GM23248 (cell line): Measurements from ENCODE around the gene POU3F2. TPM values are rescaled to one million over a fixed set of nuclear protein-coding genes. Genes with fewer than 3 reads are reported as not detected.

ENCODE experiments used
- DNase-seq: peaks from one replicate; pipeline ENCODE4 v3.0.0-alpha.2; 2015
- H2AFZ ChIP-seq: fragments of 200-600 bp; sonication (generic); 2 replicates; pipeline ENCODE4 v1.6.1; 2016; ENCODE audit warnings: antibody characterized with exemption
- H3F3A ChIP-seq: fragments of 200-600 bp; sonication (generic); 2 replicates; pipeline ENCODE4 v1.6.1; 2016; ENCODE audit warnings: mild to moderate bottlenecking, antibody characterized with exemption, mixed run types; ENCODE audit not compliant: insufficient read depth
- H3K27ac ChIP-seq: fragments of 200-600 bp; sonication (generic); 2 replicates; pipeline ENCODE4 v1.5.1; 2016; ENCODE audit warnings: mild to moderate bottlenecking
- H3K27me3 ChIP-seq: fragments of 200-600 bp; sonication (generic); replicated peaks from 2 replicates; pipeline ENCODE4 v1.6.1; 2016; ENCODE audit warnings: mild to moderate bottlenecking; ENCODE audit not compliant: insufficient read depth
- H3K36me3 ChIP-seq: fragments of 200-600 bp; sonication (generic); 2 replicates; pipeline ENCODE4 v1.6.1; 2016; ENCODE audit warnings: low read depth, mild to moderate bottlenecking
- H3K4me1 ChIP-seq: fragments of 200-600 bp; sonication (generic); 2 replicates; pipeline ENCODE4 v1.6.1; 2016; ENCODE audit warnings: mild to moderate bottlenecking; ENCODE audit not compliant: insufficient read depth
- H3K4me2 ChIP-seq: fragments of 200-600 bp; sonication (generic); one replicate; pipeline ENCODE4 v1.6.1; 2016; ENCODE audit warnings: mild to moderate bottlenecking; ENCODE audit not compliant: unreplicated experiment
- H3K4me3 ChIP-seq: fragments of 200-600 bp; sonication (generic); 2 replicates; pipeline ENCODE4 v1.5.1; 2016; ENCODE audit warnings: mild to moderate bottlenecking
- H3K79me2 ChIP-seq: fragments of 200-600 bp; sonication (generic); 2 replicates; pipeline ENCODE4 v1.6.1; 2016; ENCODE audit warnings: mild to moderate bottlenecking; ENCODE audit not compliant: insufficient read depth
- H3K9ac ChIP-seq: fragments of 200-600 bp; sonication (generic); 2 replicates; pipeline ENCODE4 v1.6.1; 2016; ENCODE audit warnings: mild to moderate bottlenecking
- H3K9me2 ChIP-seq: fragments of 200-600 bp; sonication (generic); 2 replicates; pipeline ENCODE4 v1.6.1; 2016; ENCODE audit warnings: mixed run types, mild to moderate bottlenecking, moderate library complexity; ENCODE audit not compliant: insufficient read depth
- H3K9me3 ChIP-seq: fragments of 200-600 bp; sonication (generic); one replicate; pipeline ENCODE4 v1.6.1; 2017; ENCODE audit warnings: low read depth
- H4K20me1 ChIP-seq: fragments of 200-600 bp; sonication (generic); 2 replicates; pipeline ENCODE4 v1.6.0; 2016; ENCODE audit not compliant: insufficient read depth
- EZH2 ChIP-seq: fragments of 200-600 bp; sonication (generic); IDR thresholded peaks from 2 replicates; pipeline ENCODE4 v1.6.1; 2018; ENCODE audit warnings: antibody characterized with exemption, mild to moderate bottlenecking; ENCODE audit not compliant: insufficient read depth, poor library complexity, severe bottlenecking
- EZH2phosphoT487 ChIP-seq: fragments of 200-600 bp; sonication (generic); IDR thresholded peaks from 2 replicates; pipeline ENCODE4 v1.6.1; 2018; ENCODE audit warnings: antibody characterized with exemption, moderate library complexity, mild to moderate bottlenecking, low read depth; ENCODE audit not compliant: insufficient read depth
- WGBS, 2 experiments: methylation state at CpG; one replicate each; pipeline ENCODE4 v1.1.6; 2015 to 2017; ENCODE audit warnings: low lambda C conversion rate in 2 of 2, low coverage in 1 of 2; ENCODE audit errors: missing lambda C conversion rate in 2 of 2; 5-methylcytosine and 5-hydroxymethylcytosine counted together
- in situ Hi-C: fragments of 300-500 bp; cut with MboI; formaldehyde crosslinking; loops from 2 replicates; pipeline ENCODE4 v1.15.0; 2020
- polyA plus RNA-seq: library from polyadenylated mRNA; unstranded; fragments of >200 nt; fragmentation: Nextera tagmentation; extraction: Ambion mirVana; gene quantifications from 2 replicates; pipeline ENCODE4 v1.2.1, GENCODE V29; 2016
- total RNA-seq: library from RNA; depleted of rRNA; stranded (reverse); fragments of >200 nt; shearing (Covaris generic); gene quantifications from 2 replicates; pipeline ENCODE4 v1.2.3, GENCODE V29; 2014

Gene POU3F2
- total and polyA plus RNA-seq, 2 experiments from 2014 or later = 0.05 TPM; not detected in 1

- no peak for TF ChIP-seq EZH2phosphoT487
- TF ChIP-seq EZH2 = no peak
- H3F3A ChIP-seq = no peaks in the 10 kb centered on the region
- H3K27ac ChIP-seq = no peak overlapping the region
- H3K36me3 ChIP-seq = no peaks in the 10 kb centered on the region
- no peaks in the 10 kb centered on the region for H4K20me1 ChIP-seq
- no peak for DNase-seq
- no peak overlapping the region for H3K9ac ChIP-seq
- in situ Hi-C loops = no loop called here
- no peak overlapping the region for H2AFZ ChIP-seq
- no peaks in the 10 kb centered on the region for H3K79me2 ChIP-seq
- H3K4me3 ChIP-seq = no peak overlapping the region
- H3K9me3 ChIP-seq = no peaks in the 10 kb centered on the region
- H3K4me1 ChIP-seq = no peaks in the 10 kb centered on the region
- H3K27me3 ChIP-seq = peaks cover 6% of the 10 kb centered on the region
- H3K4me2 ChIP-seq = no peak overlapping the region
- no peaks in the 10 kb centered on the region for H3K9me2 ChIP-seq
Observed at GRCh38 chr6:98816799-98817198, 17.6 kb upstream of the POU3F2 start.

DNA sequence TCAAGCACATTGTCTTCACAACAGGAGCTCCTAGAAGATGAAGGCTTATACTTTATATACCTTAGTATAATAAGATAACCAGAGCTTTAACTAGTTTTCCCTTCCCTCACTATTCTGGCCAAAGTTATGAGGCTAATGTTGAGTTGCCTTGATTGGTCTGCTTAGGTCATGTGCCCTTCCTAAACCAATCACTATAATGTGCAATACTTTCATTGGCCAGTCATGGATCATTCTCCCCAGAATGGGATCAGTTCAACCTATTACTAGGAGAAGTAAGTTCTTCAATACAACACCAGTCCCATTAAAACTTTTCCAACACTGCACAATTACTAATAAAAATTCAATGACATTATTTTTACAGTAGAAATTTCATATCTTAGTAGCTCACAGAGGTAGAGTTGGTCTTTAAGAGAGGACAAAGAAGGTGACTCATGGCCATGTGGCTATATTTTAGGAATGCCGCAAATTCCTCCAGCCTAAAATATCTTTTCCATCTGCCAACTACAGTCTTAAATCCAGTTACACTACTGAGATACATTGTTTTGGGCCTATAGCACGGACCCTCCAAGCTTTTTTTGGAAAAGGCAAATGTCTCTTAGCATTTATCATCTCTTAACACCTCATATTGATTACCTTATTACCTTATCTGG lies 12.5 kb upstream of the POU3F2 start:
- H2AFZ ChIP-seq = no peak overlapping the region
- H4K20me1 ChIP-seq = no peaks in the 10 kb centered on the region
- no peak overlapping the region for H3K9ac ChIP-seq
- TF ChIP-seq EZH2 (no peak), EZH2phosphoT487 (no peak)
- no peak overlapping the region for H3K4me3 ChIP-seq
- H3K9me2 ChIP-seq = no peaks in the 10 kb centered on the region
- H3K27me3 ChIP-seq = peaks cover 54% of the 10 kb centered on the region
- DNase-seq = no peak
- H3K27ac ChIP-seq = no peak overlapping the region
- H3K9me3 ChIP-seq = no peaks in the 10 kb centered on the region
- no peaks in the 10 kb centered on the region for H3K36me3 ChIP-seq
- H3K79me2 ChIP-seq = no peaks in the 10 kb centered on the region
- H3K4me1 ChIP-seq = no peaks in the 10 kb centered on the region
- WGBS, 2 experiments = 63 to 71% methylated on average over 2 of the region's 2 CpGs
- no peak overlapping the region for H3K4me2 ChIP-seq
- no peaks in the 10 kb centered on the region for H3F3A ChIP-seq
- in situ Hi-C loops = no loop called here

- TF ChIP-seq EZH2 (peak; percentile 52), EZH2phosphoT487 (no peak)
- Histone ChIP-seq H3K9ac (no peak overlapping the region), H3F3A (no peaks in the 10 kb centered on the region), H3K4me2 (no peak overlapping the region), H3K9me3 (no peaks in the 10 kb centered on the region), H2AFZ (no peak overlapping the region), H3K4me1 (no peaks in the 10 kb centered on the region), H3K36me3 (no peaks in the 10 kb centered on the region), H3K79me2 (no peaks in the 10 kb centered on the region), H3K4me3 (no peak overlapping the region), H3K27ac (no peak overlapping the region), H3K27me3 (peaks cover 70% of the 10 kb centered on the region), H3K9me2 (no peaks in the 10 kb centered on the region), H4K20me1 (no peaks in the 10 kb centered on the region)
- WGBS, 2 experiments = 19 to 21% methylated on average over 12 of the region's 12 CpGs
- in situ Hi-C loops = no loop called here
- no peak for DNase-seq
Observed at GRCh38 chr6:98823428-98824161, 10.8 kb upstream of the POU3F2 start.

DNA sequence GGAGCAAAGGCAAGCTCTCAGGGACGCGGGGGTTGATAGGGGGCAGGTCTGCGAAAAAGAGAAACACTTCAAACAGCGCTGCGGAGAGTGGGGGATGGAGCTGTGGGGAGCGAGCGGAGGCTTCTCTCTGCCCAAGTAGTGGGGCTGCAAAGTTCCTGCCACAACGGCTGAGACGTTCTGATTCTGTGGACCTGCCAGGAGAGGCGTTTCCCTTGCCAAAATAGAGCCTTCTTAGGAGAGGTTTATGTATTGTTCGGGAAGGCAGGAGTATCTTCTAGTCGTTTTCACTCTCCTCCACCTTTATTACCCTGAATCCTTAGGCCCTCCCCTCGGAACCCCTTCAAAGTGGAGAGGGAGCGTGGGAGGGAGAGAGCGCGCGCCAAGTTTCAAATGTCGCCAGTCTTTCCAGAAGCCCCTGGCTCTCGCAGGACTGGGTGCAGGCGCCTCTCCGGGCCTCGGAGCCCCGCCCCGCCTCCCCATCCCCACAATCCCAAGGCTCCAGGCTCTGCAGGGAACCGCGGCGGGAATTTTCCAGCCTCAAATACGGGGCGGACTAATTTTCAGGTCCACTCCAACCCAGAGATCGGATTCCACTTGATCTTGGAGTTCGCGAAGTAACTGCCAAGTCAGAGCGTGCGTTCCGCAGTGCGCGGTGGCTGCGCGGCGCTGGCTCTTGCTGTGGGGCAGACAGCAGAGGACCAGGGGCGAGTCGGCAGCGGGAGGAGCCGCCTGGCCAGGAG lies 10.0 kb upstream of the POU3F2 start:
- Histone ChIP-seq H3K4me3 (no peak overlapping the region), H3K4me2 (no peak overlapping the region), H4K20me1 (no peaks in the 10 kb centered on the region), H3K27me3 (peaks cover 75% of the 10 kb centered on the region), H3K27ac (no peak overlapping the region), H3K36me3 (no peaks in the 10 kb centered on the region), H3F3A (no peaks in the 10 kb centered on the region), H2AFZ (no peak overlapping the region), H3K79me2 (no peaks in the 10 kb centered on the region), H3K9me2 (no peaks in the 10 kb centered on the region), H3K9ac (no peak overlapping the region), H3K9me3 (no peaks in the 10 kb centered on the region), H3K4me1 (no peaks in the 10 kb centered on the region)
- TF ChIP-seq EZH2phosphoT487 (no peak), EZH2 (no peak)
- in situ Hi-C loops = no loop called here
- 8% methylated on average over 38 to 42 of the region's 44 CpGs for WGBS, 2 experiments
- DNase-seq = no peak
